NOMO-1 treated with dmso at 0.1 percent for 144 hours (cell line): Measurements from ENCODE around the gene UGT1A9.

Source experiments
- DNase-seq: peaks from one replicate; lab custom pipeline; 2025; ENCODE audit not compliant: unreplicated experiment; lab: John Stamatoyannopoulos, UW

Gene UGT1A9

GRCh38 chr2:233794128-233794658 lies 122.5 kb downstream of the UGT1A9 start:
- DNase-seq = no peak

GRCh38 chr2:233795735-233796171 lies 124.1 kb downstream of the UGT1A9 start:
- DNase-seq = no peak

GRCh38 chr2:233796254-233796653 lies 124.6 kb downstream of the UGT1A9 start:
- DNase-seq = no peak

GRCh38 chr2:233798335-233799086 lies 126.8 kb downstream of the UGT1A9 start:
- DNase-seq = no peak

GRCh38 chr2:233799087-233799665 lies 127.5 kb downstream of the UGT1A9 start:
- no peak for DNase-seq

GRCh38 chr2:233799716-233800115 lies 128.0 kb downstream of the UGT1A9 start:
- no peak for DNase-seq

- DNase-seq = no peak
These were observed 128.5 kb downstream of the UGT1A9 start for GRCh38 chr2:233800208-233800607.

GRCh38 chr2:233801357-233802131 lies 129.8 kb downstream of the UGT1A9 start:
- DNase-seq = no peak

GRCh38 chr2:233802132-233802815 lies 130.6 kb downstream of the UGT1A9 start:
- no peak for DNase-seq

- DNase-seq = no peak
These were observed 131.7 kb downstream of the UGT1A9 start for GRCh38 chr2:233803292-233803911.

- no peak for DNase-seq
These were observed 132.3 kb downstream of the UGT1A9 start for GRCh38 chr2:233803994-233804393.

GRCh38 chr2:233807215-233807865 lies 135.6 kb downstream of the UGT1A9 start:
- no peak for DNase-seq

- no peak for DNase-seq
These were observed 136.6 kb downstream of the UGT1A9 start for GRCh38 chr2:233807966-233808935.

- no peak for DNase-seq
These were observed 138.7 kb downstream of the UGT1A9 start for GRCh38 chr2:233810385-233810784.

GRCh38 chr2:233811087-233811486 lies 139.4 kb downstream of the UGT1A9 start:
- DNase-seq = no peak

GRCh38 chr2:233811732-233812131 lies 140.0 kb downstream of the UGT1A9 start:
- no peak for DNase-seq

GRCh38 chr2:233813236-233814055 lies 141.7 kb downstream of the UGT1A9 start:
- no peak for DNase-seq
